IPS-18a (cell line): ENCODE measurements around the gene HUWE1.

Experiments
- H3K27ac ChIP-seq: one replicate; pipeline ENCODE4 v1.5.1; 2013; ENCODE audit warnings: low read length
- H3K27me3 ChIP-seq: one replicate; pipeline ENCODE4 v1.6.1; 2013; ENCODE audit warnings: mild to moderate bottlenecking, low read length; ENCODE audit not compliant: control insufficient read depth, insufficient read depth
- H3K36me3 ChIP-seq: one replicate; pipeline ENCODE4 v1.6.1; 2013; ENCODE audit warnings: low read depth, low read length; ENCODE audit not compliant: control insufficient read depth
- H3K4me1 ChIP-seq: one replicate; pipeline ENCODE4 v1.6.1; 2013; ENCODE audit warnings: low read depth, low read length; ENCODE audit not compliant: control insufficient read depth
- H3K4me3 ChIP-seq: one replicate; pipeline ENCODE4 v1.5.1; 2013; ENCODE audit warnings: low read length
- H3K9ac ChIP-seq: one replicate; pipeline ENCODE4 v1.6.1; 2013; ENCODE audit warnings: mild to moderate bottlenecking, low read length, moderate library complexity
- H3K9me3 ChIP-seq: one replicate; pipeline ENCODE4 v1.6.1; 2013; ENCODE audit warnings: low read depth, low read length; ENCODE audit not compliant: control insufficient read depth

Gene HUWE1

DNA sequence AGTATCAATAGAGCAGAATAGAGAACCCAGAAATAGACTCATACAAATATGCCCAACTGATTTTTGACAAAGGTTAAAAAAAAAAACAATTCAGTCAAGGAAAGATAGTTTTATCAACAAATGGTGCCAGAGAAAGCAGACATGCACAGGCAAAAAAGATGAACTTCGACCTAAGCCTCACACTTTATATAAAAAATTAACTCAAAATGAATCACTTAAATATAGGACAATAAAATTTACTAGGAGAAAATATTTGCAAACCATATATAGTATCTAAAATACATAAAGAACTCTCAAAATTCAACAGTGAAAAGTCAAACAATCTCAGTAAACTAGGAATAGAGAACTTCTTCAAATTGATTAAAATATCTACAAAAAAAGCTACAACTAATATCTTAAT is 29.7 kb downstream of the HUWE1 start:
- H3K36me3 ChIP-seq, result peaks cover 35% of the 10 kb centered on the region
- no peak overlapping the region for H3K27ac ChIP-seq
- H3K9me3 ChIP-seq, result peaks cover 15% of the 10 kb centered on the region
- no peaks in the 10 kb centered on the region for H3K27me3 ChIP-seq
- no peak overlapping the region for H3K4me3 ChIP-seq
- H3K9ac ChIP-seq, result no peak overlapping the region
- no peaks in the 10 kb centered on the region for H3K4me1 ChIP-seq

- Histone ChIP-seq H3K9ac (no peak overlapping the region), H3K36me3 (peaks cover 54% of the 10 kb centered on the region), H3K4me1 (no peaks in the 10 kb centered on the region), H3K4me3 (no peak overlapping the region), H3K27ac (no peak overlapping the region), H3K9me3 (peaks cover 19% of the 10 kb centered on the region), H3K27me3 (no peaks in the 10 kb centered on the region)
Measured at GRCh38 chrX:53654376-53654775, 32.1 kb downstream of the HUWE1 start.

DNA sequence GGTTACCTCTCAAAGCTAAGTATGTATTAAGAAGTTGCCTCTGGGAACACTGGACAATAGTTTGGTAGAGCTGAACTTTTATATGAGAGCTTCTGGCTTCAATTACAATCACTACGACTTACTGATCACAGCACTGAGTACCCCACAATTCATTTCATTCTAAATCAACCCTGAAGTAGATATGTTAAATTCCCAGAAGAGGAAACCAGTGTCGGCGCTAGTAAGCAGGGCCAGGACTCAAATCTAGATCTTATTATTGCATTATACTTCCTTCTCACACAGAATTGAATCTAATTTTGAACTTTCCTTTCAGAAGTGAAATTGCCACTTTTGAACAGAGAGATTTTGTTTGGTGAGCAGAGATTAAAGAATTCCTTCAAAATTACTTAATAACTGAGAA is 41.8 kb downstream of the HUWE1 start:
- peaks cover 86% of the 10 kb centered on the region for H3K36me3 ChIP-seq
- H3K9ac ChIP-seq, result no peak overlapping the region
- no peaks in the 10 kb centered on the region for H3K4me1 ChIP-seq
- H3K9me3 ChIP-seq, result peaks cover 20% of the 10 kb centered on the region
- no peaks in the 10 kb centered on the region for H3K27me3 ChIP-seq
- no peak overlapping the region for H3K4me3 ChIP-seq
- no peak overlapping the region for H3K27ac ChIP-seq

DNA sequence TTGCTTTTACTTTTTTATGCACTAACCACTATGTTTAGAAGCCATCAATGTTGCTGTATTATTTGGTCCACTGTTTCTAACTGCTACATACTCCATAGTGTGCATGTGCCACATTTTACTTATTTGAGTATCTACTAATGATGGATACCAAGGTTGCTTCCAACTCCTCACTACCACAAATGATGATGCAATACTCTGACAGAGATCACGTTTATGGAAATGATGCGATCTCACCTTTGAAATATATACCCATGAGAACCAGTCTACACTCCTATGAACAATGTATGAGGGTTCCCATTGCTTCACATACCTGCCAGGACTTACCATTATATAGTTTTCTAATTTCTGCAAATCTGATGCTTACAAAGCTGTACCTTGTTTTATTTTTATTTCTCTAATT is 44.2 kb downstream of the HUWE1 start:
- H3K9me3 ChIP-seq, result peaks cover 20% of the 10 kb centered on the region
- H3K4me1 ChIP-seq, result no peaks in the 10 kb centered on the region
- H3K9ac ChIP-seq, result no peak overlapping the region
- H3K4me3 ChIP-seq, result no peak overlapping the region
- H3K36me3 ChIP-seq, result peaks cover 82% of the 10 kb centered on the region
- no peak overlapping the region for H3K27ac ChIP-seq
- no peaks in the 10 kb centered on the region for H3K27me3 ChIP-seq

DNA sequence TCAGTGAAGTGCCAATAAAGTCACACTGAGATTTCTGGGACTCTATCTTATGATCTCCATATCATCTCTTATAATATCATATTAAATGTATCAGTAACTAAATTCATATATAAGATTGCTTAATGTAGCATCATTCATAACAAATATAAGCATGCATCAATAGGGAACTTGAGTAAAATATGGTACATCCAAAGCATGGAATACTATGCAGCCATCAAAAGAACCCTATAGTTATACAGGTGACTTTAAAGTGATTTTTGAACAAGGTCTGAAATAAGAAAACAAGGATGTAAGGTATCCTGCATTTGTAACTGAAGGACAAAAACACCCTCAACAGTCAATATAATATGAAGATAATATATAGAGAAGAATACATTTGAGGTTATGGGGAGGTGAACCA is 47.3 kb downstream of the HUWE1 start:
- Histone ChIP-seq H3K36me3 (peaks cover 60% of the 10 kb centered on the region), H3K27ac (no peak overlapping the region), H3K9me3 (peaks cover 14% of the 10 kb centered on the region), H3K4me3 (no peak overlapping the region), H3K4me1 (no peaks in the 10 kb centered on the region), H3K9ac (no peak overlapping the region), H3K27me3 (no peaks in the 10 kb centered on the region)

- Histone ChIP-seq H3K27me3 (no peaks in the 10 kb centered on the region), H3K27ac (no peak overlapping the region), H3K4me3 (no peak overlapping the region), H3K36me3 (peaks cover 59% of the 10 kb centered on the region), H3K9me3 (peaks cover 13% of the 10 kb centered on the region), H3K4me1 (no peaks in the 10 kb centered on the region), H3K9ac (no peak overlapping the region)
Measured at GRCh38 chrX:53637479-53637878, 49.0 kb downstream of the HUWE1 start.

DNA sequence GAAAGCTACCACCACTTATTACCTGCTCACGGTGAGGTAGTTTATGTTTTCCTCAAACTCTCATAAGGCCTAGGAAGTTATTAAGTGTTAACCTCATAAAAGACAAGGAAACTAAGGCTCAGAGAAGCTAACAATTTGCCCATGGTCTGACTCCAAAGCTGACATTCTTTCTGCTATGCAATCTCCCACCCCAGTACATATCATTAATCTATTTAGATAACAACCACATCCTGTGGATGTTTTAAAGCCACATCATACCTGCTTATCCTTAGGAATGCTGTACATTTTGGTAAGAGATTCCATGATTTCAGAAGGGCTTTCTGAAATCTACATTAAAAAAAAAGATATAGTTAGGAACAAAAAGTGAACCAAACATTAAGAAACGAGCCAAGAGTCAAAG is 55.4 kb downstream of the HUWE1 start:
- Histone ChIP-seq H3K36me3 (peaks cover 80% of the 10 kb centered on the region), H3K9me3 (peaks cover 8% of the 10 kb centered on the region), H3K4me3 (no peak overlapping the region), H3K27me3 (no peaks in the 10 kb centered on the region), H3K27ac (no peak overlapping the region), H3K4me1 (no peaks in the 10 kb centered on the region), H3K9ac (no peak overlapping the region)

DNA sequence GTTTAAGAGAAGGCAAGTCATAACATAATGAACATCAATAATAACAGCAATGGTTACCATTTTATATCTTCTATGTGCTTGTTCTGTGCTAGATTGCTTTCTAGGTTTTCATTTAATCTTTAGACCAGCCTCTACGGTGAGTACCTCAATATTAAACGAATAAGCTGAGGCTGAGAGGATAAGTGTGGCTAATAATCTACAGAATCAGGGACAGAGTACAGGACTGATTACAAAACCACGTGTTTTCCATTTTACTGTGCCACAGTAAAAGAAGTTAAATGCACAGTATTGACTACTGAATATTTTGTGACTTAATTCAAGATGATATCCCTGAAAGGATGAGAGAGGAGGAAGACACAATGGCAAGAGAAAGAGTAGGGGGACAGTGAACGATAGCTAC is 56.3 kb downstream of the HUWE1 start:
- H3K36me3 ChIP-seq, result peaks cover 86% of the 10 kb centered on the region

DNA sequence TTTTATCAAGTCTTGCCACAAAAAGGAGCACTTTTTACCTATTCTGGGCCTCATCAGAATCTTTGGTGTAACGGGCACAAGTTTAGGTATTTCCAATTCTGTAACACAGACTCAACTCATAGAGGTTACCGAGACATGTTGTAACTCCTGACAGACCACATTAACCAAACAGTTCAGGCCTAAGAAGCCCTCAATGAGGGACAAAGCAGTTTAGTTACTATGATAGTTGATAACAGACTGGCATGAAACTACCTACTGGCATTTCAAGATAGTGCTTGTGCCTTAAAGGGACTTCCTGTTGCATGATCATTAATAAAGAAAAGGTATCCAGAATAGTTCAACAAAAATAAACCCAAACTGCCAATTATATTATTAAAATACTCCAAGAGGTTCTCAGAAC is 64.1 kb downstream of the HUWE1 start:
- H3K4me1 ChIP-seq, result no peaks in the 10 kb centered on the region
- peaks cover 3% of the 10 kb centered on the region for H3K9me3 ChIP-seq
- no peak overlapping the region for H3K4me3 ChIP-seq
- H3K27me3 ChIP-seq, result no peaks in the 10 kb centered on the region
- no peak overlapping the region for H3K9ac ChIP-seq
- no peak overlapping the region for H3K27ac ChIP-seq
- H3K36me3 ChIP-seq, result peaks cover 92% of the 10 kb centered on the region

More for the DNA sequence above, 56.3 kb downstream of the HUWE1 start:
- Histone ChIP-seq H3K27ac (no peak overlapping the region), H3K4me3 (no peak overlapping the region), H3K9ac (no peak overlapping the region), H3K9me3 (peaks cover 8% of the 10 kb centered on the region), H3K4me1 (no peaks in the 10 kb centered on the region), H3K27me3 (no peaks in the 10 kb centered on the region)

GRCh38 chrX:53621418-53621986 is 65.0 kb downstream of the HUWE1 start:
- Histone ChIP-seq H3K4me3 (no peak overlapping the region), H3K36me3 (peaks cover 93% of the 10 kb centered on the region)

GRCh38 chrX:53616946-53617345 is 69.6 kb downstream of the HUWE1 start:
- no peaks in the 10 kb centered on the region for H3K27me3 ChIP-seq
- no peak overlapping the region for H3K27ac ChIP-seq
- H3K4me3 ChIP-seq, result no peak overlapping the region
- H3K36me3 ChIP-seq, result peaks cover 88% of the 10 kb centered on the region
- H3K9me3 ChIP-seq, result peaks cover 16% of the 10 kb centered on the region
- no peak overlapping the region for H3K9ac ChIP-seq
- H3K4me1 ChIP-seq, result no peaks in the 10 kb centered on the region

More at GRCh38 chrX:53621418-53621986, 65.0 kb downstream of the HUWE1 start:
- Histone ChIP-seq H3K4me1 (no peaks in the 10 kb centered on the region), H3K27ac (no peak overlapping the region), H3K27me3 (no peaks in the 10 kb centered on the region), H3K9ac (no peak overlapping the region), H3K9me3 (peaks cover 2% of the 10 kb centered on the region)

DNA sequence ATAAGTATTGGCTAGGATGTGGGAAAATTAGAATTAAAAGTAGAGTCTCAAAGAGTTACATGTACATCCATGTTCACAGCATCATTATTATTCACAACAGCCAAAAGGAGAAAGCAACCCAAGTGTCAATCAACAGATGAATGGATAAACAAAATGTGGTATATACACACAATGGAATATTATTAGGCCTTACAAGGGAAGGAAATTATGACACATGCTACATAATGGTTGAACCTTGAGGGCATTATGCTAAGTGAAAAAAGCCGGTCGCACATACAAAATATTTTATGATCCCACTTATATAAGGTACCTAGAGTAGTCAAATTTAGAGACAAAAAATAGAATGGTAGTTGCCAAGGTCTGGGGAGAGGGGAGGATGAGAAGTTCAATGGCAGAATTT is 80.1 kb downstream of the HUWE1 start:
- Histone ChIP-seq H3K4me1 (no peaks in the 10 kb centered on the region), H3K4me3 (no peak overlapping the region), H3K9ac (no peak overlapping the region), H3K9me3 (peaks cover 7% of the 10 kb centered on the region), H3K27me3 (no peaks in the 10 kb centered on the region), H3K27ac (no peak overlapping the region), H3K36me3 (peaks cover 77% of the 10 kb centered on the region)
